ENCODE results near the gene MINDY2.
A peak's percentile ranks its signal among the peaks of the same experiment; 100 is the strongest.
"Not testable (repeated sequence)": the region's sequence is repeated elsewhere in the genome, so short reads cannot be mapped to it uniquely, and the experiment has no call there.

MINDY2 gene

DNA sequence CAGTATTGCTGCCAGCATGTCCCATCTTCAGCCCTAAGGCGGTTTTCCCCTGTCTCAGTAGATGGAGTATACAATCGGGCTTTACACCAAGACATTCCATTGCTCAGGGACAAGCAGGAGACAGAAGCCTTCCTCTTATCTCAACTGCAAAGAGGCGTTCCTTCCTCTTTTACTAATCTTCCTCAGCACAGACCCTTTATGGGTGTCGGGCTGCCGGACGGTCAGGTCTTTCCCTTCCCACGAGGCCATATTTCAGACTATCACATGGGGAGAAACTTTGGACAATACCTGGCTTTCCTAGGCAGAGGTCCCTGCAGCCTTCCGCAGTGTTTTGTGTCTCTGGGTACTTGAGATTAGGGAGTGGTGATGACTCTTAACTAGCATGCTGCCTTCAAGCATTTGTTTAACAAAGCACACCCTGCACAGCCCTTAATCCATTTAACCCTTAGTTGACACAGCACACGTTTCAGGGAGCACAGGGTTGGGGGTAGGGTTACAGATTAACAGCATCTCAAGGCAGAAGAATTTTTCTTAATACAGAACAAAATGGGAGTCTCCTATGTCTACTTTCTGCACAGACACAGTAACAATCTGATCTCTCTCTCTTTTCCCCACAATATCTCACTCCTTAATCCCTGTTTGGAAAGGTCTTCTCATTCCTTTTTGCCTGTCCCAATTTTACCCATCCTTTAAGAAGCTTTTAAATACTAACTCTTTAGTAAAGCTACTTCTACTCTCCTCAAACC is 62.8 kb downstream of the MINDY2 start:
- DNase-seq: peak; percentile 52

DNA sequence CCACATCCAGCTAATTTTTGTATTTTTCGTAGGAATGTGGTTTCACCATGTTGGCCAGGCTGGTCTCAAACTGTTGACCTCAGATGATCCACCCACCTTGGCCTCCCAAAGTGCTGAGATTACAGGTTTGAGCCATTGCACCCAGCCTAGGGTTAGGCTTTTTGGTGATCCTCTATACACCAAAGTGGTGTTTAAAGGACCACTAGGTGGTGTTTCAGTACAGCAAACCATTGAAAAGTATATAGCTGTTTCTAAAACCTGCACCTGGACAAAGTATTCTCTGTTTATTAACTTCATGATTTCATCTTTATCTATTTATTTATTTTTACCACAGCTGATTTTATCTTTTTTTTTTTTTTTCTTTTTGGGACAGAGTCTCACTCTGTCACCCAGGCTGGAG is 68.4 kb downstream of the MINDY2 start:
- DNase-seq: peak; percentile 26

DNA sequence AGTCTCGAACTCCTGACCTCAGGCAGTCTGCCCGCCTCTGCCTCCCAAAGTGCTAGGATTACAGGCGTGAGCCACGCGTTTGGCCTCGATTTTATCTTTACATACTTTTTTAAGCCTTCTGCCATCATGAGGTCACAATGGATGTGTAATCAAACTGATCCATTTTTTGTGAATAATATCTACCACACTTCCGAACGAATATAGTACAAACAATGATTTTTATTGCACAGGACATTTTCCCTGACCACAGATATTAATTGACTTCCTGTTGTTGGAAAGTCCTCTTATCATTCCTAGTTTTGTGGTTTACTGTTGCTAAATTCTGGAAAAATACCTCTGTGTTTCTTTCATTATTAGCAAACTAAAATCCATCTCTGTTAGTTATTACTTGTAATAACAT is 68.9 kb downstream of the MINDY2 start:
- no peak for DNase-seq

DNA sequence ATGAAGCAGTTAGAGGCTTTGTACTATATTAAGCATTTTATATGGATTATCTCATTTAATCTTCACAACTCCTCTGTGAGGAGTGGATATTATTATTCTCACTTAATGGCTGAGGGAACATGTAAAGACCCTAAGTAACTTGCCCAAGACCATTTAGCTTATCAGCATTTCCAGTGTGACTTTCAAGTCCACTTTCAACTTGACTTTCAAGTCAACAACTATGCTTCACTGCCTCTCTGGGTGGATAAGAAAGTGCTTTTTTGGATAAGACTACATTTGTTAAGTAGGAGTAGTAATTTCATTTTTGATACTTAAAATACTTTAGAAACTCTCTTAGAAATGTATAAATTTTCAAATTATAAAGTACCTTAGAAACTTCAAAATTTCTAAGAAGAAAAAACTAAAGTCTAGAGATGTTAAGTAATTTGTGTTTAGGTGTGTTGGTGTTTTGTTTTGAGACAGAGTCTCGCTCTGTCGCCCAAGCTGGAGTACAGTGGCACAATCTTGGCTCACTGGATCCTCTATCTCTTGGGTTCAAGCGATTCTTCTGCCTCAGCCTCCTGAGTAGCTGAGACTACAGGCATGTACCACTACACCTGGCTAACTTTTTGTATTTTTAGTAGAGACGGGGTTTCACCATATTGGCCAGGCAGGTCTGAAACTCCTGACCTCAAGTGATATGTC is 71.8 kb downstream of the MINDY2 start:
- no peak for DNase-seq

DNA sequence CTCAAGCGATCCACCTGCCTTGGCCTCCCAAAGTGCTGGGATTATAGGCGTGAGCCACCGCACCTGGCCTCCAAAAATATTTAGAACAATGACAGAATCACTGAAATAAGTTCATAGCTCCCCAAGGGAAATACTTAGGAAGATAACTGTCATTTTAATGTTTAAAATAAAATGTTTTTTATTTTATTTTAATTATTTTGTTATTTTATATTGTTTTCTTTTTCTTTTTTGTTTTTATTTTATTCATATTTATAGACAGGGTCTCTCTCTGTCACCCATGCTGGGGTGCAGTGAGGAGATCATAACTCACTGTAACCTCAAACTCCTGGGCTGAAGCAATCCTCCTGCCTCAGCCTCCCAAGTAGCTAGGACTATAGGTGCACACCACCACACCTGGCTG is 80.1 kb downstream of the MINDY2 start:
- DNase-seq: not testable (repeated sequence)

DNA sequence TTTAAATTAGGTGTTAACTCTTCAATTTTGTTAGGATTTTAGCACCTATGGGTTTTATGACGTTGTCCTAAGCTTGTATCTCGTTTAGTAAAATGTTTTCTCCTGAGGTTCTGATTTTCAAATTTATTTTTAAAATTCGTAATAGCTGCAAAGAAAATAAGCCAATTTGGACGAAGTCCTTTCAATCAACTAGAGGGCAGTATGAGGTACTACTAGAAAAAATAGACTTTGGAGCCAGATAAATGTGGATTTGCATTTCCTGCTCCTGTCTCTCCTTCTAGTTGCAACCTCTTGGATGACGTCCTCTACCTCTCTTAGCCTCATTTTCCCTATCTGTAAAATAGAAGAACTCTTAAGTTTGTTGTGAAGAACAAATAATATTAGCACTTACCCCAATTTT is 81.2 kb downstream of the MINDY2 start:
- peak; percentile 13 for DNase-seq

DNA sequence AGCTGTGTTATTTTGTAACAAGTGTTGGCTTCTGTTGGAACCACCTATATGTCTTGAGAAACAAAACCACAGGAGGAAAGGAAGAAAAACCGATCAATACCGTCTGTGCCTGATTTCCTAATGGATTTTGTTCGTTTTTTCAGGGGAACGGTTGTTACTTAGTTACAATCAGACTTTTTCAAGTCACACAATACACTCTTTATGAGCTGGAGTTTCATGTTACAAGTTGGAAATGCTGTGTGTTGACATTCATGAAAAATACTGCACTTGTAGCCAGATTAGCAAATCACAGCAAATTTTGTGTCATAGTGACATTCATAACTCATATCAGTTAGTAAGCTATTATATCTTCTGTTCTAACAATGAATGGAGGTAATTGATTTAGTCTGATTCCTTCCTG is 83.5 kb downstream of the MINDY2 start:
- DNase-seq: no peak

DNA sequence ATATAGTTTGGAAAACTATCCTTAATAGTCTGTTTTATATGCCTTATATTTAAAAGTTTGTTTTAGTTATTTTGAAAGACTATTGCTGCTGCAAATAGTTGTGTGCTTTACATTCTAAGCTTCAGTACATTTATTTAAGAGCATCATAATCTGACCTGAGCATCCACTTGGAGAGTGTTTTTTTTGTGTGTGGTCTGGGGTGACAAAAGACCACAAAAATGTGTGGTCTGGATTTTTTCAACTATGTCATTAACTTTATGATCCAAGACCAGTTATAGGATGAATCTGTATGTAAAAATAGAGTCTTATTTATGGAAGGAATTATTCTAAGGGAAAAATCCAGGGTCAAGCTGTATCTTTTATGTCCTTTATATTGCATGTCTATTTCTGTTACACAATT is 85.0 kb downstream of the MINDY2 start:
- no peak for DNase-seq

DNA sequence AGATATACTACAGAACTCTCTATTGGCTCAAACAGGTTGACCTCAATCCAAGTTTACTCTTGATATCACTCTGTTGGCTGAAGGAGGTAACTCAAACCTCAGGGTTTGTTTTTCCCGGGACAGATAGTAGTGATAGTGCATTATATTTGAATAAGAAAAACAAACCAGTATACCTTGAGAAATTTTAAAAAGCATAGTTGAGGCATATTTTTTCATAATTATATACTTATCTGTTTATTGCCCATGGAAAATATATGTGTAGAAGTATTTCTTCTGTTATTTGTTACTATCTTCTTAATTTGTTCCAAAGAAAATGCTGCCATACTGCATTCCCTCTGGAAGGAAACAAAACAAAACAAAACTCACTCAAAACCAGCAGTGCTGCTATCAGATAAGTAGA is 85.5 kb downstream of the MINDY2 start:
- not testable (repeated sequence) for DNase-seq

DNA sequence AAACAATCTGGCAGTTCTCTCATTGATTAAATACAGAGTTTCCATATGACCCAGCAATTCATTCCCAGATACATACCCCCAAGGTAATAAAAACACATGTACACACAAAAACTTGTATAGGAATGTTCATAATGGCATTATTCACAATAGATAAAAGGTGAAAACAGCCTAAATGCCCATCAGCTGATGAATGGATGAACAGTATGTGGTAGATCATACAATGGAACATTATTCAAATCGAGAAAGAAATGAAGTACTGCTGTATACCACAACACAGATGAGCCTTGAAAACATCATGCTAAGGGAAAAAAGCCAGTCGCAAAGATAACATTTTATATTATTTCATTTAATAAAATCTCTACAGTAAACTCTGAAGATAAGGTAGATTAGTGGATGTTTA is 91.2 kb downstream of the MINDY2 start:
- DNase-seq: no peak

DNA sequence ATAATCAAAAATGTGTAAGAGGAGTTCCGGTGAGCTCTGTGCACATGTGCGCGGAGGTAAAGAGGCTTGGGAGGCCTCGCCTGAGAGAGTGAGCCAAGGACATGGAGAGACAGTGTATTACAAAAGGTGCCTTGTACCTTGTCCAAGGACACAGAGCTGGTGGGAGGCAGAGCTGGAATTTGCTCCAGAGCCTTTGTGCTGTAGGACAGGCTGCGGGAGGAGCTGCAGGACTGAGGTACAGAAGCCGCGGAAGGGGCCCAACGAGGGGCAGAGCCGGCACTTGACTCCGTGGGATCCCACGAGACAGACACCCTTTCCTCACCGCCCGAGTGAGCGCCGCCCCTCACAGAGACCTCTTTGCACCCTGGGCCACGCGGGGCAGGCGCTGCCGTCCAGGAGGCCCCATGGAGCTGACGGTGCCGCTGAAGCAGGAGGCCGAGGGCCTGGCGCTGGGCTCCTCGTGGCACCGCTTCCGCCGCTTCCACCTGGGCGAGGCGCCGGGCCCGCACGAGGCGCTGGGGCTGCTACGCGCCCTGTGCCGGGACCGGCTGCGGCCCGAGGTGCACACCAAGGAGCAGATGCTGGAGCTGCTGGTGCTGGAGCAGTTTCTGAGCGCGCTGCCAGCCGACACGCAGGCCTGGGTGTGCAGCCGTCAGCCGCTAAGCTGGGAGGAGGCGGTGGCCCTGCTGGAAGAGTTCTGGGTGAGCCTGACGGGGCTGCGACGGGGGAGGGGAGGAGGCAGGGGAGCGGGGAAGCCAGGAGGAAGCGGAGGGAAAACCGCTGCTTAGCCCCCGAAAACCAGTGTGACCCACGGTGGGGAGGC is 93.7 kb downstream of the MINDY2 start:
- DNase-seq: no peak

DNA sequence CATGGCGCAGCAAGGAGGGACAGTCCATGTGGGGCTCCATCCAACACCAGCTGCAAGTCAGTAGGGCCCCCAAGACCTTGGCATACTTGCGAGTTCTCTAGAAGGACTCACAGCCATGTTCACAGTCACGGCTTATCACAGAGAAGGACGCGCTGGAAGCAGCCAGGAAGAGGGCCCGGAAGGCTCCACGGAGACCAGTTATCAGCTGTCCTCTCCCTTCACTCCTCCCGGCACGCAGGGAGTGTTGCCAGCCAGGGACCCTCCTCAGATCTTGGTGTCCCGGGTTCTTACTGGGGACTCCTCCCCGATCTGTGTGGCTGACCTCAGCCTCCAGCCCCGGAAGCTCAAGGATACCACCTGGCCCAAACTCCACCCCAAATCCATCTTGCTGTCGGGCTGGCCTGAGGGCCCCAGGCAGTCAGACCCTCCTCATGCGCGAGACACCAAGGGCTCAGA is 94.4 kb downstream of the MINDY2 start:
- no peak for DNase-seq

DNA sequence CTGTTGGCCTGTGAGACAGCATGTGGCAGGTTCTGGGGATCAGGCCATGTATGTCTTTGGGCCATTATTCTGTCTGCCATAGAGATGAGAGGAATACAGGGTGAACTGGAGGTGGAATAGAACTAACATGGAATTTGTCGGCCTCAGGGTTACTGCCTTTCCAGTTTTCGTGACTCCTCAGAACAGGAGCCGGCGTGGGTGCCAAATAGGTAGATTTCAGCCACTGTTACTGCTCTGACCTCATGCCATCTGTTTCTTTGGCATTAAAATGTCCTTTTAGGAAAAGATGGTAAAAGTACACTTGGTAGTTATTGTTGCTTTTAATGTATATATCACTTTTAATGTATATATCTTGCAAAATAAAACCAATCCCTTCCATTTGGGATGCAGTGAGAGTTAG is 96.8 kb downstream of the MINDY2 start:
- no peak for DNase-seq

DNA sequence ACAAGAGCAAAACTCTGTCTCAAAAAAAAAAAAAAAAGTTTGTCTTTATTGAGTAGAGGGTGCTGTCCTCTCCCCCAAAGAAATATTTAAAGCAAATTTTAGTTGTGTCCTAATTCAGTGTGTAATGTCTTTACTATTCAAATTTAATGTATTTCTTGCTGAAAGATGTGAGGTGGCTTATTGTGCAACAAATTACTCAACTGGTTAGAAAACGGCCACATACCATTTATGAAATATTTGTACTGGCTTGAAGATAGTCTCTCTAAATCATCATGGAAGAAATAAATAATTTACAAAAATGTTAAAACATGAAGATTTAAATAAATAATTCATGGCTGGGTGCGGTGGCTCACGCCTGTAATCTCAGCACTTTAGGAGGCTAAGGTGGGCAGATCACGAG is 99.3 kb downstream of the MINDY2 start:
- DNase-seq: no peak

DNA sequence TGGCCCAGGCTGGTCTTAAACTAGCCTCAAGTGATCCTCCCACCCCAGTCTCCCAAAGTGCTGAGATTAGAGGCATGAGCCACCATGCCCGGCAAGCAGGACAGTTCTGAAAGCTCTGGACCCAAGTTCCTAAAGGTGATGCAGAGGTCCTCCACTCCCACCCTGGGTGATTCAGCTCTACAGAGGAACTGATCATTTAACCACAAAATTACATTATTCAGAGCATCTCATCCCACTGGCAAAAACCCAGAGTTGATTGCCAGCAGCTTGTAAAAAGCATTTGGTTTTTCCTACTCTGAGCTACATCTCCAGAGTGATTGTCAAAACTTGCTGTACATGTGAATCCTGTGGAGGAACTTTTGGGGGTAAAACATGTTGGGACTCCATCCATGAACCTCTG is 102.2 kb downstream of the MINDY2 start:
- DNase-seq: no peak

DNA sequence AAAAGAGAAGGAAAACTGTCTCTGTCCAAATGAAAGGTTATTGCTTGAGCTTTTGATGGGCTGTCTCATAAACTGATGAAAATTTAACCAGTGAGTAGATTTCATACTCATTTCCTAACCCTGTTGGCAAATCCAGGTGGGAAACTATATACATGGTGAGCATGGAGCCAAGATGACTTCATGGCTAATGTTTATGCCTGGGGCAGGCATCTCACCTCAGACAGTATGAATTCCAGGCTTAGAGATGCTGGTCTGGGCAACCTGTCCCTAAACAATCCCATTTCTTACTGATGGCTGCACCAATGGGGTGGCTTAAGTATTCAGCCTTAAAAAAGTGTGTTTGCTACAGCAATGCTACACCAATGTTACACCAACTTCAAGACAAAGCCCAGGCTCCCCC is 104.2 kb downstream of the MINDY2 start:
- DNase-seq: no peak

DNA sequence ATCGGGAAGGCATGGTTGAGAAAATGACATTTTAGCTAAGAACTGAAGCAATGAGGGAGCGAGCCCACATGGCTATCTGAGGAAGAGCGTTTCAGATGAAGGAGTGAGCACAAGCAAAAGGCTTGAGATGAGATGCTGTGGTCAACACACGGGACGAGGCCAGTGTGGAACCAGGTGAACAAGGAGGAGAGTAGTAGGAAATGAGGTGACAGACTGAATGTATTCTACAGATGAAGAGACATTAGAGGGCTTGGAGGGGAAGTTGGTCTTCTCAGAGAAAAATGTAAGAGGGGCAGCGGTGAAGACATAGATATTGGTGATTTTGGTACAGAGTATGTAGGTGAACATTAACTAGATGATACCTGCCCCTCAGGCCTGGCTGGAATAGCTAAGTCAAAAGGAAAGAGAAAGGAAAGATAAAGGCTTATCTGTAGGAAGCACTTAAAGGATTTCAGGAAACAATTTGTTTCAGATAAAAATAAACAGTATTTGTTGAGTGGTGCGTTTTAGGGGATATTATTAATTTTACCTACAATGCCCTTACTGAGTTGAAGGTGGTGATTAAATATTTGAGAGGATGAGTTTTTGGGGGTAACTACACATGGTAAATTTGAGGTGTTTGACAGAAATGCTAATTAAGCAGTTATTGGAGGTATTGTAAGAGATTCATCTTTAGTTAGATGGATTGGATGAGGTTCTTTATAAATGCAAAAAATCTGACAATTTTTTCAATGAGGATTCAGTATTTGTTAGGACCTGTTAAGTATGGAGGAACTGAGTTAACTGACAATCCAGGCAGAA is 105.4 kb downstream of the MINDY2 start:
- no peak for DNase-seq

DNA sequence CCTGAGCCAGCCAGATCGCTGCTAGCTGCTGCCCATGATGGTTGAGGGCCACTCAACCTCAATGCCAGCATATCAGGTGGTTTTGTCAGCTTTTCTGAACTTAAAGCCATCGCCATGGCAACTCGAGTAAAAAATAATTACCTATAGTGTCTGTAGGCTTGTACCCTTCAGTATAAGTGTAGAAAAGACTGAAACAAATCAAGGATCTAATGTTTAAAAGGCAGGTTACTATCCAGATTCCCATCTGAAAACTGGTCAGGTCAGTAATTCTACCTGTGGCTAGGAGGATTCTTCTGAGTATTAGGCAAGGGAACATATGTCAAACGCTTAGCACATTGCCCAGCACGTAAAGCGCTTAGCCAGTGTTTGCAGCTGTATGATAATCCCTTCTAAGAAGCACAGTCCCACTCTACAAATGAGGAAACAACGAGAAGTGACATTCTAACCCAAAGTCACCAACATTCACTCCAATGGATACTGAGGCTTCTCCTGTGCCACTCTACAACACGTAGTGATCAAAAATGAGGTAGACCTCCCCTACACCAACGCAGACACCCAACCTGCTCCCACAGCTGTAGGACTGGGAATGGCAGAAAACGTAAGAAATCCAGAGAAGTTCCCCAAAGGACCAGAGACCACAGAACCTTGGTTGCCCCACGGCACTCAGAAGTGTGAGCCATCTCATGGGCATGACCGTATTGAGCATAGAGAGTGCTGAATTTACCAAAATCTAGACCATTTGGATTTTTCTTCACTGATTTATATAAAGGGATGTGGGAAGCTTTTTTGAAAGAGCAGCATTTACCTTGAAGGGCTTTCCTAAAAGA is 107.1 kb downstream of the MINDY2 start:
- DNase-seq: peak; percentile 94

DNA sequence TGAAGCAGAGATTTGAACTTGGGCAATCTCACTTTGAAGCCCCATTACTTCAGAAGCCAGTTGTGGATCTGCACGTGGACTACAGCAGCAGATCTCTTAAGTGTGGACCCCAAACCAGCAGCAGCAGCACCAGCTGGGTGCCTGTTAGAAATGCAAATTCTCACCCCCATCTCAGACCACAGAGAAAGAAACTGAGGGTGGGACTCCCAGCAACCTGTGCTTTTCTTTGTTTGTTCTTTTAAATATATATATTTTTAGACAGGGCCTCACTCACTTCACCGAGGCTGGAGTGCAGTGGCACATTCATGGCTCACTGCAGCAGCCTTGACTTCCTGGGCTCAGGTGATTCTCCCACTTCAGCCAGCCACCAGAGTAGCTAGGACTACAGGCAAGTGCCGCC is 109.2 kb downstream of the MINDY2 start:
- no peak for DNase-seq

DNA sequence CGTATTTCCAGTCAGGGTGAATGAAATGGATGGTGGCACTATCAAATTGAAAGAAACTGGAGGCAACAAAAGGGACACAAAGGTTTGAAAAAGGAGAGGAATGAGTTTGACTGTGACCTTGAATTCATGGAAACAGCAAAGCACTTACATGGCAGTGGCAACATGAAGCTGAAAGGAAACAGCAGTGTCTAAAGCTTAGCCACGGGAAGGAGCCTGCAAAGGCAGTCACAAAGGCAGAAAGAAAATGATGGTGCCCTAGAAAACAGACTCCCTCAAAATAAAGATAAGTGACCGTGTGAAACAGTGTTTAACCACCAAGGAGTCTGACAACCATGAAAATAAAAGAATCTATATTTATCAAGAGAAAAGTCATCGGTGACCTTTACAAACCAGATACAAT is 111.1 kb downstream of the MINDY2 start:
- DNase-seq: no peak

DNA sequence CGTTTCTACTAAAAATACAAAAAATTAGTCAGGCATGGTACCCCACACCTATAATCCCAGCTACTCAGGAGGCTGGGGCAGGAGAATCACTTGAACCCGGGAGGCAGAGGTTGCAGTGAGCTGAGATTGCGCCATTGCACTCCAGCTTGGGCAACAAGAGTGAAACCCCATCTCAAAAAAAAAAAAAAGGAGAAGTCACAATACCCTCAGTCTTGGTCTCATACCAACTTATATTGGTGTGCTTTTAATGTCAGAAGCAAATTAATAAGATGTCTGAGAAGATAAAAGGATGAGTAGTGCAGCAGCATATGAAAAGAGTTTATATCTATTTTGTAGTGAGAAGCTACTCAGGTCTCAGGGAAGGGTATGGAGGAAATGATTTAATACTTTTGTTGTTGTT is 112.8 kb downstream of the MINDY2 start:
- DNase-seq: not testable (repeated sequence)

DNA sequence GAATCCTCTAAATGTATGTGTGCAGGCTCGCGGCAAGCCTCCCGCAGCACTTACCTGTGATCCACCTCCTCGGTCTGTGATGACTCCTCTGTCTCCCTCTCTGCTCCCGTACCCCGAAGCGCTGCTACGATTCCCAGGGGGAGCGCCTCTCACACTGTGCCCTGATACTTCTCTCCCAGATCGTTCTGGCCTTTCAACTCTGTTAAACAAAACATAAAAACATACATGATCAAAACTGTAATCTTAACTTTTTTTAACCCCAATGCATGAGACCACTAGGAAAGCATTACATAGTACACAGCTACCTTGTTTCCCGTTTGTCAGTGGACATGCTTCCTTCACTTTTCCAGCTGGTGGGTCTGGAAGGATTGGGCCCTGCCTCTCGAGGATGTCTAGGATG is 115.8 kb downstream of the MINDY2 start:
- DNase-seq: no peak
